NCI-H1417 (cell line): ENCODE data around the gene NKIRAS1.
"Not testable (repeated sequence)": the region's sequence is repeated elsewhere in the genome, so short reads cannot be mapped to it uniquely, and the experiment has no call there.

Experiments
- DNase-seq, 3 experiments: peaks; one replicate each; lab custom pipeline; 2025; lab: John Stamatoyannopoulos, UW

NKIRAS1 gene

GRCh38 chr3:23870663-23871043 is 46.1 kb downstream of the NKIRAS1 start:
- not testable (repeated sequence) for DNase-seq

- DNase-seq = no peak
Observed at GRCh38 chr3:23869977-23870662, 46.7 kb downstream of the NKIRAS1 start.

- no peak for DNase-seq
Observed at GRCh38 chr3:23867838-23868237, 49.0 kb downstream of the NKIRAS1 start.

- peak in 1 of 3 experiments; percentile 1 for DNase-seq
Observed at GRCh38 chr3:23867400-23867799, 49.4 kb downstream of the NKIRAS1 start.

- peak in 1 of 3 experiments; percentile 7 for DNase-seq
Observed at GRCh38 chr3:23865595-23866396, 51.0 kb downstream of the NKIRAS1 start.

- DNase-seq = no peak
Observed at GRCh38 chr3:23864931-23865330, 51.9 kb downstream of the NKIRAS1 start.

GRCh38 chr3:23863060-23863459 is 53.7 kb downstream of the NKIRAS1 start:
- no peak for DNase-seq

GRCh38 chr3:23861689-23862088 is 55.1 kb downstream of the NKIRAS1 start:
- DNase-seq = no peak

GRCh38 chr3:23859839-23860382 is 56.9 kb downstream of the NKIRAS1 start:
- DNase-seq = no peak

GRCh38 chr3:23859012-23859743 is 57.6 kb downstream of the NKIRAS1 start:
- peak in 1 of 3 experiments; percentile 1 for DNase-seq

- no peak for DNase-seq
Observed at GRCh38 chr3:23856286-23856685, 60.5 kb downstream of the NKIRAS1 start.

GRCh38 chr3:23849462-23849861 is 67.3 kb downstream of the NKIRAS1 start:
- not testable (repeated sequence) for DNase-seq

- DNase-seq = no peak
Observed at GRCh38 chr3:23845326-23846216, 71.2 kb downstream of the NKIRAS1 start.

GRCh38 chr3:23843869-23844268 is 72.9 kb downstream of the NKIRAS1 start:
- no peak for DNase-seq
